ENCODE data around the gene PPP2R2B.
"Not testable (repeated sequence)": the region's sequence is repeated elsewhere in the genome, so short reads cannot be mapped to it uniquely, and the experiment has no call there.

The PPP2R2B gene

DNA sequence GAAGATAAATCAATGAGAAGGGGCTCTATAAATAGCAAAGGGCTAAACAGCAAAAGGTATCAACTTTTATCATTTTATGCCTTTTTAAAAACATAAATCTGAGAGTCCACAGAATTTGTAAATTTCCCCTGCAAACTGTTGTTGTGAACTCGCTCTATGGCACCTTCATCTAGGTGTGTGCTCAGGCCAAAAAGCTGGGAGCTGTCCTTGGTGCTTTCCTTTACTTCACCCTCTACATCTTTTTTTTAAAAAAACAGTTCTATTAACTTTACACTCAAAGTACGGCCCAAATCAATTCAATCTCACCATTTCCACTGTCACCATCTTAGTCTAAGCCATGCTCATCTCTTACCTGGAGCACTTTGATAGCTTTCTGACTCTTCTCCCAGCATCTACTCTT, 254.4 kb downstream of the PPP2R2B start:
- H3K9ac ChIP-seq (ENCODE audit: low read length), result no peak overlapping the region
- H3K9me3 ChIP-seq (ENCODE audit: control insufficient read depth, low read length), result no peaks in the 10 kb centered on the region
- H3K36me3 ChIP-seq (ENCODE audit: control insufficient read depth, insufficient read depth, low read length), result no peaks in the 10 kb centered on the region
- peaks cover 3% of the 10 kb centered on the region for H3K27me3 ChIP-seq (ENCODE audit: control insufficient read depth, insufficient read depth, low read length)
- H3K4me3 ChIP-seq (ENCODE audit: low read length), result no peak overlapping the region
- H3K4me1 ChIP-seq (ENCODE audit: control insufficient read depth, insufficient read depth, low read length), result no peaks in the 10 kb centered on the region

DNA sequence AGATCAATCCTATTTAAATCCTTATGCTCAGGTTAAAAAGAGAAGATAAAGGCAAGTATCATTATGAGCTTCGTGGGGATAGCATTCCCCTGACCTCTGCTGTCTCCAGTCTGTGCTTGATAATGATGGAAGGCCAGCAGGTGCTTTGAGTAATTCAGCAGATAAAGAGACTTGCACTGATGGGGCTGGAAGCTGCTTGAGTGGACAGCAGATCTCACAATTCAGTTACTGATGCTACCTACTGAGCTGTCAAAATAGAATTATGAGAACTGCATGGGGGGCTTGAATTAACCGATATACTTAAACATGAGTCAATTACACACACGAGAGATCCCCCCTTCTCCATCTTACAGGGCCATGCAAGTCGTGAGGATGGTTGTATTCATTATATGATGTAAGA, 254.9 kb downstream of the PPP2R2B start:
- H3K4me1 ChIP-seq (ENCODE audit: control insufficient read depth, insufficient read depth, low read length), result no peaks in the 10 kb centered on the region
- peaks cover 3% of the 10 kb centered on the region for H3K27me3 ChIP-seq (ENCODE audit: control insufficient read depth, insufficient read depth, low read length)
- no peak overlapping the region for H3K4me3 ChIP-seq (ENCODE audit: low read length)
- H3K9ac ChIP-seq (ENCODE audit: low read length), result no peak overlapping the region
- H3K9me3 ChIP-seq (ENCODE audit: control insufficient read depth, low read length), result no peaks in the 10 kb centered on the region
- no peaks in the 10 kb centered on the region for H3K36me3 ChIP-seq (ENCODE audit: control insufficient read depth, insufficient read depth, low read length)

DNA sequence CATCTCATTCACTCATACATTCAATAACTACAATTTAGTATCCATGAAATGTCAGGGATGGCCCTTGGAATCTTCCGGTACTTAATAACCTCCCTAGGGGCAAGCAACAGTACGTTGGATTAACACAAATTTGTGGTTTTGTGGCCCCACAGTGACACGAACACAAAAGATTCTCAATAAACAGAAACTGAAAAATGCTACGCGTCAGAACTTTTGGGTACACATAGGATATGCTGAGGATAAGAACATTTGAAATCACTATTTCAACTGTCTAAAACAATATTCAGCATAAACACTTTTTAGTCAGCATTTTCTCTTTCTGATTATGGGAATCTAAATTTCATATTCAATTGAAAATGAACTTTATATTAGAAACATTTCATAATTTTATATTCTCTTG, 255.5 kb downstream of the PPP2R2B start:
- H3K4me3 ChIP-seq (ENCODE audit: low read length), result no peak overlapping the region
- no peaks in the 10 kb centered on the region for H3K36me3 ChIP-seq (ENCODE audit: control insufficient read depth, insufficient read depth, low read length)
- H3K4me1 ChIP-seq (ENCODE audit: control insufficient read depth, insufficient read depth, low read length), result no peaks in the 10 kb centered on the region
- no peak overlapping the region for H3K9ac ChIP-seq (ENCODE audit: low read length)
- H3K27me3 ChIP-seq (ENCODE audit: control insufficient read depth, insufficient read depth, low read length), result no peaks in the 10 kb centered on the region
- H3K9me3 ChIP-seq (ENCODE audit: control insufficient read depth, low read length), result no peaks in the 10 kb centered on the region

DNA sequence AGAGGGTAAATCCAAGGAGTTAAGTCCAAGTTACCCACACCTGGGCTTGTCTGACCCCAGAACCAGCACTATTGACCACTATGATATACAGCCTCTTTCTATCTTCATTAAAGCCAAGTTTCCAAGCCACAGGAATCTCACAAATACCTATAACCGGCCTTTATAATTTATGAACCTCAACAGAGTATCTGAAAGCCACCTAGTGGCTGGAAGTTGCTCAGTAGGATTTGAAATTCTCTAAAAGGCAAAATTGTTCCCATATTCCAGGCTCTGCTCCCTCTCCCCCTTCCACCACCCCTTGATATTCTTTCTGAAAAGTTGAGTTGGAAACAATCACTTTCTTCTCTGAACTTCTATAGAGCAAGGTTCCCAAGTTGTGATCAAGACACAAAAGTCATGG, 256.2 kb downstream of the PPP2R2B start:
- Histone ChIP-seq H3K9me3 (ENCODE audit: control insufficient read depth, low read length) (no peaks in the 10 kb centered on the region), H3K4me3 (ENCODE audit: low read length) (no peak overlapping the region), H3K27me3 (ENCODE audit: control insufficient read depth, insufficient read depth, low read length) (no peaks in the 10 kb centered on the region), H3K4me1 (ENCODE audit: control insufficient read depth, insufficient read depth, low read length) (no peaks in the 10 kb centered on the region), H3K36me3 (ENCODE audit: control insufficient read depth, insufficient read depth, low read length) (no peaks in the 10 kb centered on the region), H3K9ac (ENCODE audit: low read length) (no peak overlapping the region)

DNA sequence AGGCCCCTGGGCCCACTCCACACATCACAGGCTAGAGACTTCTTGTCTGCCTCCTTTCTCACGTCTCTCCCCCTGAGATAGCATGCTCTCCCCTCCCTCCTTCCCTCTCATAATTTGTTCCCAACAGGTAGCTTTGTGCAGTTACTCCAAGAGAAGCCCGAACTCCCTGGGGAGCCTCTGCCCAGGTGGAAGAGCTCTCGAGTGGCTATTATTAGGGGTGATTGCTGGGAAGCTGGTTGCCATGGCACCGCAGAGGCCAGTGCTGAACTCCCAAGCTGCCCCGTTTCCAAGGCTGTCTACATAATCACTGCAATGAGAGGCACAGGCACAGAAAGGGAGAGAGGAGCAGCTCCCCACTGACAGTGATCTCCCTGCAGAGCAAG, 257.9 kb downstream of the PPP2R2B start:
- Histone ChIP-seq H3K9ac (ENCODE audit: low read length) (no peak overlapping the region), H3K4me3 (ENCODE audit: low read length) (no peak overlapping the region), H3K27me3 (ENCODE audit: control insufficient read depth, insufficient read depth, low read length) (no peaks in the 10 kb centered on the region), H3K36me3 (ENCODE audit: control insufficient read depth, insufficient read depth, low read length) (no peaks in the 10 kb centered on the region), H3K9me3 (ENCODE audit: control insufficient read depth, low read length) (no peaks in the 10 kb centered on the region), H3K4me1 (ENCODE audit: control insufficient read depth, insufficient read depth, low read length) (no peaks in the 10 kb centered on the region)

DNA sequence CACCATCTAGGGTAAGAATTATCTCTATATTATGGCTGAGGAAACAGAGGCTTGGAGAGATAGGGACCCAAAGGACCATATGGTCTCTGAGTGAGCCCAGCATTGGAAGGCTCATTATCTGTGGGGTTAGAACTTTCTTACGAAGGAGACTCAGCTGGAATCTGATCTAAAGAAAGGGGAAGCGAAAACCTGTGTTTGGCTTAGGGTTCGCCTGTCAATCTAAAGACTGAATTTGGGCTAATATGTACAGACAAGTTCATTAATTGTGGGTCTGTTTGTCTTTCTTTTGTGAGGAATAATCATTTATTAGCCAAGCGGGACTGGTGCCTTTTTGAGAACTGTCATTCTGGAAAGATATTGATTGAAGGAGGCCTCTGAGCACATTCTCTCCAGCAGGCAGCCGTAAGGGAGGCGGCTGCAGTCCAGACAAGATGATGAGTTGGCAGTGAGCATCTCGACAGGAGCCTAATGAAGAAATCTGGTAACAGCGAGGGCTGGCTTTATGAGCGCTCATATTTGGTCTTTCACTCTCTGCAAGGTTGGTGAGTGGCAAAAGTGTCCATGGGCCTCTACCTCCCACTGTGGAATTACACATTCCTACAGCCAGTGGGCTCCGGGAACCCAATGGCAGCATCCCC, 258.4 kb downstream of the PPP2R2B start:
- Histone ChIP-seq H3K9me3 (ENCODE audit: control insufficient read depth, low read length) (no peaks in the 10 kb centered on the region), H3K36me3 (ENCODE audit: control insufficient read depth, insufficient read depth, low read length) (no peaks in the 10 kb centered on the region), H3K4me3 (ENCODE audit: low read length) (no peak overlapping the region), H3K9ac (ENCODE audit: low read length) (no peak overlapping the region), H3K4me1 (ENCODE audit: control insufficient read depth, insufficient read depth, low read length) (no peaks in the 10 kb centered on the region), H3K27me3 (ENCODE audit: control insufficient read depth, insufficient read depth, low read length) (no peaks in the 10 kb centered on the region)

DNA sequence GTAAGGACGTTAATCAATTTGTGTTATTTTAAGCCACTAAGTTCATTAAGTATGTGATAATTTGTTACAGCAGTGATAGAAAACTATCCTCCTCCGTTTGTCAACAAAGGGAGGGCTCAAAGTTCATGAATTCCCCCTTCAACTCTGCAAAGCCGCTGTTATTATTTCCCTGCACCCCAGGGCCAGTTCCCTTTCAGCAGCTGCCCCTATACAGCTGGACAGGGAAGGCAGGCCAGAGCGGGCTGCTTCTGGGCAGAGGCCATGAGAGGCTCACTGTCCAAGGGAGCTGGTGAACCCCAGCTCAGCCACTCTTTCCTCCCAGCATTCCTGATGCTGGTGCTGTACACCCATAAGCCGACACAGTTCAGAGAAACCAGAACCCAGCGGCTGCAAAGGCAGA, 260.1 kb downstream of the PPP2R2B start:
- Histone ChIP-seq H3K9me3 (ENCODE audit: control insufficient read depth, low read length) (no peaks in the 10 kb centered on the region), H3K4me1 (ENCODE audit: control insufficient read depth, insufficient read depth, low read length) (no peaks in the 10 kb centered on the region), H3K27me3 (ENCODE audit: control insufficient read depth, insufficient read depth, low read length) (no peaks in the 10 kb centered on the region)

DNA sequence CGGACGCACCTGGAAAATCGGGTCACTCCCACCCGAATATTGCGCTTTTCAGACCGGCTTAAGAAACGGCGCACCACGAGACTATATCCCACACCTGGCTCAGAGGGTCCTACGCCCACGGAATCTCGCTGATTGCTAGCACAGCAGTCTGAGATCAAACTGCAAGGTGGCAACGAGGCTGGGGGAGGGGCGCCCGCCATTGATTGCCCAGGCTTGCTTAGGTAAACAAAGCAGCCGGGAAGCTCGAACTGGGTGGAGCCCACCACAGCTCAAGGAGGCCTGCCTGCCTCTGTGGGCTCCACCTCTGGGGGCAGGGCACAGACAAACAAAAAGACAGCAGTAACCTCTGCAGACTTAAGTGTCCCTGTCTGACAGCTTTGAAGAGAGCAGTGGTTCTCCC, 268.8 kb downstream of the PPP2R2B start:
- not testable (repeated sequence) for H3K9me3 ChIP-seq (ENCODE audit: control insufficient read depth, low read length); H3K4me1 ChIP-seq (ENCODE audit: control insufficient read depth, insufficient read depth, low read length); H3K36me3 ChIP-seq (ENCODE audit: control insufficient read depth, insufficient read depth, low read length); H3K27me3 ChIP-seq (ENCODE audit: control insufficient read depth, insufficient read depth, low read length); H3K9ac ChIP-seq (ENCODE audit: low read length); H3K4me3 ChIP-seq (ENCODE audit: low read length)

More for the DNA sequence above, 260.1 kb downstream of the PPP2R2B start:
- Histone ChIP-seq H3K9ac (ENCODE audit: low read length) (no peak overlapping the region), H3K36me3 (ENCODE audit: control insufficient read depth, insufficient read depth, low read length) (no peaks in the 10 kb centered on the region), H3K4me3 (ENCODE audit: low read length) (no peak overlapping the region)

DNA sequence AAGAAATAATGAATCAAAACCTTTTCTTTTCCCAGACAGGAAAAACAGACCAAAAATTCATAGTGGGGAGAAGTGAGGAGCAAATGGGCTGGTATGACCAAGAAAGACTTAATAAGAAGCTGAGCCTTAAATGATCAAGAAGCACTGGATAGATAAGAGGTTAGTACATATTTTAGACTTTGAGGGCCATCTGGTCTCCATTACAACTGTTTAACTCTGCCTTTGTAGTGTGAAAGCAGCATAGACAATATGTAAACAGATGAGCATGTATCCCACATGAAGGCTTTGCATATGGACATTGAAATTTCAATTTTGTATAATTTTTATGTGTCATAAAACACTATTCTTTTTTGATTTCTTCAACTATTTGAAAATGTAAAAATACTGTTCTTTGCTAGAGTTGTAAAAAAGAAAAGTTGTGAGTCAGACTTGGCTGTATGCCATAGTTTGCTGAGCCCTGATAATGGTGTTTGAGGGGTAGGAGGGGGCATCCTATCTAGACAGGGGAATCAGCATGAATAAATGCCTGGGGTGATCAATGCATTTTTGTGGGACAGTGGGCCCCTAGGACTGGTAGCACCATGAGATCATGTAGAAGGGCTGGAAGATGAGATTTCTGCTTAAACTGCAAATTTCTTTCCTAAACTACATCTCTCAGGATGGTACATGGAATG, 270.8 kb downstream of the PPP2R2B start:
- H3K4me1 ChIP-seq (ENCODE audit: control insufficient read depth, insufficient read depth, low read length), result no peaks in the 10 kb centered on the region
- no peak overlapping the region for H3K9ac ChIP-seq (ENCODE audit: low read length)
- no peaks in the 10 kb centered on the region for H3K27me3 ChIP-seq (ENCODE audit: control insufficient read depth, insufficient read depth, low read length)
- H3K9me3 ChIP-seq (ENCODE audit: control insufficient read depth, low read length), result no peaks in the 10 kb centered on the region
- H3K36me3 ChIP-seq (ENCODE audit: control insufficient read depth, insufficient read depth, low read length), result no peaks in the 10 kb centered on the region
- H3K4me3 ChIP-seq (ENCODE audit: low read length), result no peak overlapping the region

DNA sequence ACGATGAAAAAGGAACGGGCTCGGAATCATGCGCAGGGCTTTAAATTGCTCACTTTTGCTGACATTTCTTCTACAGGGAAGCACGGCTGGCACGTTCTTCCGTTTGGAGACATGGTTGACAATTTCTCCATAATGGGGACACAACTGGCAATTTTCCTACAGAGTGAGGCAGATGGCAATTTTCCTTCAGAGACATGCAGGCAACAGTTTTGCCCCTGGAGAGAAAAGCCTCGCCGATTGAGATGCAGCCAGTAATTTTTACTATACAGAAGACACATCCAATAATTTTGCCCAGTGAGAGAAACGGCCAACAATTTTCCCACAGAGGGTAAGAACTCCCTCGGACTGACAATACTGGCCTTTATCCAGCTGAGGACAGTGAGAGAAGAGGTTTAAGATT, 271.7 kb downstream of the PPP2R2B start:
- H3K9me3 ChIP-seq (ENCODE audit: control insufficient read depth, low read length), result no peaks in the 10 kb centered on the region
- no peak overlapping the region for H3K4me3 ChIP-seq (ENCODE audit: low read length)
- no peaks in the 10 kb centered on the region for H3K36me3 ChIP-seq (ENCODE audit: control insufficient read depth, insufficient read depth, low read length)
- H3K27me3 ChIP-seq (ENCODE audit: control insufficient read depth, insufficient read depth, low read length), result no peaks in the 10 kb centered on the region
- H3K4me1 ChIP-seq (ENCODE audit: control insufficient read depth, insufficient read depth, low read length), result no peaks in the 10 kb centered on the region
- H3K9ac ChIP-seq (ENCODE audit: low read length), result no peak overlapping the region

DNA sequence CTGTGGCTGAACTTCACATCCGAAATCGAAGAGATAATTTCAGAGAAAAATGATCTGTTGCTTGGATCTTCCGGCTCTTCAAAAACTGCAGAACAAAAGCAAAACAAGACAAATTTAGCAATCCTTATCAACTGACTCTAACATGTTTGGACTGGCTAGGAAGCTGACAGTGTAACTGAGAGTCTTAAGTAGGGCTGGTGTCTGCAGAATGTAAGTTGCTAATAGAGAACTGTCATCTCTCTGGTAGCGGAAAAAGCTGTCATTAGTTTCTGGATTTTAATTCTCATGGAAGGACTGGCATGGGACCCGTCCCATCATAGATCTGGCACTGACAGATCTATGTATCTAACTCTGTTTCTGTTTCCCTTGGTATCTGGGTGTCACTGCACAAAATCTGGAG, 278.2 kb downstream of the PPP2R2B start:
- no peaks in the 10 kb centered on the region for H3K27me3 ChIP-seq (ENCODE audit: control insufficient read depth, insufficient read depth, low read length)
- H3K36me3 ChIP-seq (ENCODE audit: control insufficient read depth, insufficient read depth, low read length), result no peaks in the 10 kb centered on the region
- H3K4me3 ChIP-seq (ENCODE audit: low read length), result no peak overlapping the region
- H3K9me3 ChIP-seq (ENCODE audit: control insufficient read depth, low read length), result no peaks in the 10 kb centered on the region
- H3K4me1 ChIP-seq (ENCODE audit: control insufficient read depth, insufficient read depth, low read length), result no peaks in the 10 kb centered on the region
- H3K9ac ChIP-seq (ENCODE audit: low read length), result no peak overlapping the region

DNA sequence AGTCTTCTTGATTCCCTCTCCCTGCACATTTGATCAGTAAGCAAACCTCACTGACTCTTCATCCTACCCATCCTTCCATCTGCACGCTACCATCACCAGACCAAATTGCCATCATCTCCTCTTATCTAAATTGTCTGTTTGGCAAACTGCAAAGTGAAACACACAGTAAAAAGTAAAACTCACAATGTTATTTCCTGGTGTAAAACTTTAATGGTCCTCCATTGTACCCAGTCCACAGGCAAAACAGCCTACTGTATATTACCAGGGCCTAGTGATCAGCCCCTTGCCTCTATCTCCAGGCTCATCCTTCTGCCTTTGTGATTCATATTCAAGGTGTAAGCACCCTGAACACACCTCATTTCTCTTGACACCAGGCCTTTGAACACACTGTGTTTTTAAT, 279.3 kb downstream of the PPP2R2B start:
- H3K4me3 ChIP-seq (ENCODE audit: low read length), result no peak overlapping the region
- H3K9me3 ChIP-seq (ENCODE audit: control insufficient read depth, low read length), result no peaks in the 10 kb centered on the region
- H3K4me1 ChIP-seq (ENCODE audit: control insufficient read depth, insufficient read depth, low read length), result no peaks in the 10 kb centered on the region
- no peaks in the 10 kb centered on the region for H3K36me3 ChIP-seq (ENCODE audit: control insufficient read depth, insufficient read depth, low read length)
- H3K9ac ChIP-seq (ENCODE audit: low read length), result no peak overlapping the region
- no peaks in the 10 kb centered on the region for H3K27me3 ChIP-seq (ENCODE audit: control insufficient read depth, insufficient read depth, low read length)

DNA sequence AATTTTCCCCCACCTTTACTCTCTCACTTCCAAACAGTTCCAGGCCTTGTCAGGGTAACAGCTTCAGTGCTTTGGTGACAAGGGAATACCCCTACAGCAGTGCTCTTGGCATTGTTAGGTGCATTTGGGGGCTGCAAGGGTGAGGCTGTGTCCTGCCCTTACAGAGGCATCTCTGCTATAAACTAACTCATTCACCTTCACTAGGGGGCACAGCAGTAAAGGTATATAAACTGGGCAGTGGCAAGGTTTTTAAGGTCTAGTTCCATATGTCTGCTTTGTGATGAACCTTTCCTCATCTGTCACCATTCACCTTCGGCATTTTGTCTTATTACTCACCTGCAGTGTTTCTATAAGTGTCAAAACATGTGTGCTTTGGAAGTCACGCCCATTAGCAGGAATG, 283.5 kb downstream of the PPP2R2B start:
- Histone ChIP-seq H3K4me3 (ENCODE audit: low read length) (no peak overlapping the region), H3K27me3 (ENCODE audit: control insufficient read depth, insufficient read depth, low read length) (no peaks in the 10 kb centered on the region), H3K36me3 (ENCODE audit: control insufficient read depth, insufficient read depth, low read length) (no peaks in the 10 kb centered on the region), H3K9me3 (ENCODE audit: control insufficient read depth, low read length) (no peaks in the 10 kb centered on the region), H3K9ac (ENCODE audit: low read length) (no peak overlapping the region), H3K4me1 (ENCODE audit: control insufficient read depth, insufficient read depth, low read length) (no peaks in the 10 kb centered on the region)

Measured in mucosa of stomach (tissue), 1 donor.